GM12878 (cell line): ENCODE data around the gene WDHD1. TPM values are rescaled to one million over a fixed set of nuclear protein-coding genes. Genes with fewer than 3 reads are reported as not detected.

Experiments used
- ATAC-seq: fragments of 200-7000 bp; cut with Tn5 transposase; 3 replicates; pipeline ENCODE4 v1.9.1; 2020; ENCODE audit warnings: mild to moderate bottlenecking, moderate library complexity
- BruUV-seq: library from RNA; stranded (reverse); fragments of 400-500 nt; replicated peaks from 2 replicates; lab custom pipeline; 2021; lab: Mats Ljungman, UMichigan
- CTCF ChIA-PET: fragments of 300-600 bp; sonication (Branson Sonifier 250); formaldehyde crosslinking; extraction: SDS; loops from one replicate; lab custom pipeline; 2021; ENCODE audit warnings: inconsistent platforms; lab: Yijun Ruan, JAX
- POLR2A ChIA-PET: fragments of 350-600 bp; formaldehyde crosslinking; extraction: SDS; loops from one replicate; lab custom pipeline; 2021; ENCODE audit warnings: inconsistent platforms; lab: Charles Lee
- RAD21 ChIA-PET: fragments of 300-600 bp; sonication (Branson Sonifier 250); formaldehyde crosslinking; loops from one replicate; lab custom pipeline; 2023; ENCODE audit warnings: antibody characterized with exemption; ENCODE audit not compliant: unreplicated experiment; lab: Charles Lee
- SMC1A ChIA-PET: fragments of 300-600 bp; sonication (Branson Sonifier 250); formaldehyde crosslinking; loops from one replicate; lab custom pipeline; 2023; ENCODE audit not compliant: unreplicated experiment, uncharacterized antibody; lab: Charles Lee
- DNase-seq: peaks from one replicate; pipeline ENCODE4 v3.0.0-alpha.2; 2011; ENCODE audit warnings: low read depth, low spot score
- FAIRE-seq: peaks from 3 replicates; lab custom pipeline; 2011; peaks lifted over from hg19 to GRCh38; lab: Jason Lieb, UNC
- H2AFZ ChIP-seq: 2 replicates; pipeline ENCODE4 v1.6.0; 2011; ENCODE audit warnings: low read depth, low read length, control low read depth; ENCODE audit not compliant: control insufficient read depth
- H3K27ac ChIP-seq: 2 replicates; pipeline ENCODE4 v1.5.1; 2011; ENCODE audit warnings: control low read depth; ENCODE audit not compliant: control insufficient read depth, insufficient read depth
- H3K27me3 ChIP-seq, 2 experiments: replicated peaks in 1 of 2; 2 replicates each; pipeline versions ENCODE4 v1.6.0 to v1.6.1; 2011; ENCODE audit warnings: low read length in 1 of 2; ENCODE audit not compliant: control insufficient read depth in 2 of 2, insufficient read depth in 2 of 2
- H3K36me3 ChIP-seq, 2 experiments: 2 replicates each; pipeline ENCODE4 v1.5.1; 2011; ENCODE audit warnings: low read length in 1 of 2; ENCODE audit not compliant: control insufficient read depth in 2 of 2, insufficient read depth in 2 of 2
- H3K4me1 ChIP-seq: 2 replicates; pipeline ENCODE4 v1.6.1; 2011; ENCODE audit warnings: mild to moderate bottlenecking, low read length, moderate library complexity, mixed read lengths; ENCODE audit not compliant: control insufficient read depth, insufficient read depth
- H3K4me2 ChIP-seq: 2 replicates; pipeline ENCODE4 v1.6.0; 2011; ENCODE audit warnings: control low read depth; ENCODE audit not compliant: control insufficient read depth, insufficient read depth
- H3K4me3 ChIP-seq: fragments of 200-600 bp; sonication (generic); 2 replicates; pipeline ENCODE4 v1.5.1; 2016
- H3K79me2 ChIP-seq: 2 replicates; pipeline ENCODE4 v1.6.0; 2011; ENCODE audit warnings: low read length; ENCODE audit not compliant: control insufficient read depth, insufficient read depth
- H3K9ac ChIP-seq: 2 replicates; pipeline ENCODE4 v1.8.0; 2011; ENCODE audit warnings: low read length, control low read depth, mixed read lengths; ENCODE audit not compliant: control insufficient read depth, insufficient read depth
- H3K9me3 ChIP-seq: replicated peaks from 3 replicates; pipeline ENCODE4 v1.5.1; 2011; ENCODE audit warnings: mild to moderate bottlenecking, low read length; ENCODE audit not compliant: control insufficient read depth, insufficient read depth
- H4K20me1 ChIP-seq: 2 replicates; pipeline ENCODE4 v1.6.0; 2011; ENCODE audit not compliant: control insufficient read depth, insufficient read depth
- ASH2L ChIP-seq: fragments of 300-600, 200-600 bp; sonication (generic); IDR thresholded peaks from 2 replicates; pipeline ENCODE4 v1.6.1; 2017; ENCODE audit warnings: low read depth, mild to moderate bottlenecking, borderline replicate concordance
- CBX5 ChIP-seq: sonication (generic); IDR thresholded peaks from 2 replicates; pipeline ENCODE4 v1.6.1; 2016; ENCODE audit warnings: low read depth, moderate library complexity, mild to moderate bottlenecking, inconsistent platforms
- CREM ChIP-seq: IDR thresholded peaks from 2 replicates; pipeline ENCODE4 v1.6.1; 2014; ENCODE audit warnings: antibody characterized with exemption, low read depth
- ESRRA ChIP-seq: IDR thresholded peaks from 2 replicates; pipeline ENCODE4 v1.6.1; 2012; ENCODE audit warnings: mild to moderate bottlenecking, low read length, improper control_type of control experiment
- IKZF2 ChIP-seq, 2 experiments: fragments of 450-650 bp; IDR thresholded peaks; 2 replicates each; pipeline ENCODE4 v1.6.1; 2017; ENCODE audit warnings: mild to moderate bottlenecking in 2 of 2, moderate library complexity in 2 of 2
- LARP7 ChIP-seq: fragments of 450-650 bp; IDR thresholded peaks from 2 replicates; pipeline ENCODE4 v1.6.1; 2017; ENCODE audit warnings: mild to moderate bottlenecking
- MEF2A ChIP-seq: IDR thresholded peaks from 2 replicates; pipeline ENCODE4 v1.6.1; 2011; ENCODE audit warnings: low read depth, mild to moderate bottlenecking, low read length, moderate library complexity; ENCODE audit not compliant: insufficient read depth
- MEF2B ChIP-seq: fragments of 450-650 bp; IDR thresholded peaks from 2 replicates; pipeline ENCODE4 v1.6.1; 2018; ENCODE audit warnings: mild to moderate bottlenecking, moderate library complexity; ENCODE audit not compliant: partially characterized antibody, poor library complexity, severe bottlenecking
- MTA2 ChIP-seq: fragments of 450-650 bp; IDR thresholded peaks from 2 replicates; pipeline ENCODE4 v1.6.1; 2016; ENCODE audit warnings: low read depth, mild to moderate bottlenecking, moderate library complexity
- MYC ChIP-seq: IDR thresholded peaks from 2 replicates; pipeline ENCODE4 v1.6.1; 2011; ENCODE audit warnings: mild to moderate bottlenecking, low read length, moderate library complexity, inconsistent platforms; ENCODE audit not compliant: insufficient read depth, insufficient replicate concordance, insufficient read length, severe bottlenecking
- NBN ChIP-seq: fragments of 450-650 bp; IDR thresholded peaks from 2 replicates; pipeline ENCODE4 v1.6.1; 2016
- NFIC ChIP-seq: IDR thresholded peaks from 2 replicates; pipeline ENCODE4 v1.6.1; 2012; ENCODE audit warnings: low read depth, mild to moderate bottlenecking, inconsistent platforms, low read length, moderate library complexity
- NFXL1 ChIP-seq: fragments of 450-650 bp; IDR thresholded peaks from 2 replicates; pipeline ENCODE4 v1.6.1; 2017; ENCODE audit warnings: antibody characterized with exemption, mild to moderate bottlenecking, borderline replicate concordance
- POLR2A ChIP-seq: IDR thresholded peaks from 2 replicates; pipeline ENCODE4 v1.6.1; 2011; ENCODE audit warnings: low read depth, mild to moderate bottlenecking, low read length
- POLR2AphosphoS2 ChIP-seq: IDR thresholded peaks from 2 replicates; pipeline ENCODE4 v1.6.1; 2011; ENCODE audit warnings: low read depth, mild to moderate bottlenecking, low read length, improper control_type of control experiment, moderate library complexity
- SRF ChIP-seq, 2 experiments: IDR thresholded peaks; 2 replicates each; pipeline ENCODE4 v1.6.1; 2011; ENCODE audit warnings: low read depth in 2 of 2, low read length in 2 of 2, mild to moderate bottlenecking in 1 of 2, moderate library complexity in 1 of 2
- TBL1XR1 ChIP-seq: IDR thresholded peaks from 2 replicates; pipeline ENCODE4 v1.6.1; 2012; ENCODE audit warnings: low read depth, low read length, improper control_type of control experiment
- TCF3 ChIP-seq: IDR thresholded peaks from 2 replicates; pipeline ENCODE4 v1.6.1; 2012; ENCODE audit warnings: low read depth, mild to moderate bottlenecking, low read length, borderline replicate concordance; ENCODE audit not compliant: insufficient read depth
- WGBS: methylation state at CpG from one replicate; pipeline ENCODE4 v1.1.6; 2016; ENCODE audit warnings: low lambda C conversion rate; ENCODE audit not compliant: insufficient replicate concordance, insufficient coverage; ENCODE audit errors: missing lambda C conversion rate; 5-methylcytosine and 5-hydroxymethylcytosine counted together
- in situ Hi-C: fragments of 300-500 bp; cut with MboI; formaldehyde crosslinking; loops from 9 replicates; pipeline ENCODE4 v1.14.3; 2018; ENCODE audit warnings: mixed read lengths
- intact Hi-C: fragments of 100-400 bp; cut with micrococcal nuclease; formaldehyde crosslinking; loops from one replicate; pipeline ENCODE4 v1.14.2; 2022; ENCODE audit not compliant: unreplicated experiment
- polyA plus RNA-seq, 11 experiments: library from polyadenylated mRNA; depleted of rRNA in 4 of 11; unstranded in 6 of 11; stranded (reverse) in 5 of 11; fragments of >200 nt; fragmentation: Nextera tagmentation in 4 of 11; fragmentation: Illumina TruSeq in 1 of 11; extraction: Ambion mirVana in 4 of 11; extraction: Trizol in 1 of 11; gene quantifications; 1 replicate in 1 of 11; 2 replicates in 10 of 11; pipeline versions ENCODE4 v1.2.1 to v1.2.3, GENCODE V29; 2011 to 2016; ENCODE audit warnings: inconsistent platforms in 2 of 11, missing spikeins in 2 of 11, low read depth in 1 of 11
- total RNA-seq, 4 experiments: library from RNA; depleted of rRNA in 3 of 4; stranded (reverse); fragments of >200 nt in 3 of 4; fragmentation: Illumina TruSeq in 1 of 4; extraction: Trizol in 1 of 4; gene quantifications; 2 replicates each; pipeline versions ENCODE4 v1.2.1 to v1.2.3, GENCODE V29; 2013 to 2021
- TF ChIP-seq, protein P1 (sequence below): IDR thresholded peaks from 2 replicates; pipeline ENCODE4 v1.6.1; 2011; ENCODE audit warnings: borderline replicate concordance, low read depth, mild to moderate bottlenecking, moderate library complexity, mixed read lengths, low read length; ENCODE audit not compliant: insufficient read depth; ENCODE audit errors: extremely low read length
- TF ChIP-seq, protein P2 (sequence below): IDR thresholded peaks from 2 replicates; pipeline ENCODE4 v1.6.1; 2012; ENCODE audit warnings: low read length, inconsistent platforms
- TF ChIP-seq, protein P3 (sequence below): IDR thresholded peaks from 2 replicates; pipeline ENCODE4 v1.6.1; 2011; ENCODE audit warnings: low read depth, mild to moderate bottlenecking, low read length, moderate library complexity, borderline replicate concordance; ENCODE audit errors: extremely low read depth

The WDHD1 gene
- total and polyA plus RNA-seq, 10 of the 15 experiments (the other 5 are each of a cell fraction or from before 2014, with no cell fraction given), result 11.3 to 50.5 (median 32.6) TPM

DNA sequence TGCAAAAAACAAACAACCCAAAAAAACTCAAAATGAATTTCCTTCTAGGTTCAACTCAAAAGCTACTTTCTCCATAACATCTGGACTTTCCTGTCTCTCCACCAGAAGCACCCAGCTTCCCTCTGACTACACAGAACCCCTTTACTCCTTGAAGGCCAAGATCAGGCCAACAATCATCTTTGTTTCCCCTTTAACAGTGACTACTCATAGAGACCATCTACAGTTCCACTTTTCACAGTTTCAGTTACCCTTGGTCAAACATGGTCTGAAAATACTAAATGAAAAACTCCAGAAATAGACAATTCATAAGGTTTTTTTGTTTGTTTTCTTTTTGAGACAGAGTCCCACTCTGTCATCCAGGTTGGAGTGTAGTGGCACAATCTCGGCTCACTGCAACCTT lies 136.1 kb downstream of the WDHD1 start:
- Histone ChIP-seq H4K20me1 (no peaks in the 10 kb centered on the region), H3K36me3 (no peaks in the 10 kb centered on the region), H3K9ac (no peak overlapping the region), H3K4me1 (peaks cover 28% of the 10 kb centered on the region), H3K27me3 (no peaks in the 10 kb centered on the region), H3K27ac (peak overlapping the region; percentile 50), H3K4me3 (no peak overlapping the region; the same call in 1 of the 2 replicates), H3K4me2 (peak overlapping the region; percentile 56), H3K9me3 (no peaks in the 10 kb centered on the region), H3K79me2 (peaks cover 33% of the 10 kb centered on the region), H2AFZ (no peak overlapping the region; the same call in 1 of the 2 replicates)
- no TSS peak for BruUV-seq
- intact Hi-C loops (loop anchor here (1.0 to 5.0 kb wide), 3 partner anchors 8 to 323 kb away; partner anchors contain the start of gene SAMD4A), in situ Hi-C loops (no loop called here)
- ChIA-PET CTCF (interaction anchor here (0.6 to 3.9 kb wide), 6 partner anchors 9 to 270 kb away, joined by 3 to 36 read pairs (median 8); partner anchors contain the start of gene GCH1), RAD21 (interaction anchor here (1.0 to 1.3 kb wide), 2 partner anchors 9 to 154 kb away, joined by 3 to 7 read pairs; no protein-coding TSS in a partner anchor), POLR2A (interaction anchor here (0.9 to 1.7 kb wide), 2 partner anchors 9 kb away, joined by 3 to 9 read pairs; no protein-coding TSS in a partner anchor), SMC1A (interaction anchor here (0.8 to 4.0 kb wide), 3 partner anchors 9 to 270 kb away, joined by 3 to 35 read pairs (median 5); no protein-coding TSS in a partner anchor)
- ATAC-seq, result peak; percentile 92
- 5% methylated on average over 1 of the region's 1 CpG for WGBS
- peak; percentile 90 for FAIRE-seq
- peak; percentile 66 for DNase-seq
- TF ChIP-seq NFXL1, result no peak
- TF ChIP-seq ESRRA, result no peak
- TF ChIP-seq SRF (IDR thresholded peaks at IDR 0.05; ENCODE audit: low read depth in 2 of 2, low read length in 2 of 2), result no peak
- TF ChIP-seq POLR2AphosphoS2, result no peak
- no peak for TF ChIP-seq POLR2A
- 0 out of 2 replicates have a peak, but pooled peaks have one; percentile 30 for TF ChIP-seq CBX5
- TF ChIP-seq CREM, result no peak
- no peak for TF ChIP-seq TCF3
- no peak for TF ChIP-seq MYC
- TF ChIP-seq, protein P1, sequence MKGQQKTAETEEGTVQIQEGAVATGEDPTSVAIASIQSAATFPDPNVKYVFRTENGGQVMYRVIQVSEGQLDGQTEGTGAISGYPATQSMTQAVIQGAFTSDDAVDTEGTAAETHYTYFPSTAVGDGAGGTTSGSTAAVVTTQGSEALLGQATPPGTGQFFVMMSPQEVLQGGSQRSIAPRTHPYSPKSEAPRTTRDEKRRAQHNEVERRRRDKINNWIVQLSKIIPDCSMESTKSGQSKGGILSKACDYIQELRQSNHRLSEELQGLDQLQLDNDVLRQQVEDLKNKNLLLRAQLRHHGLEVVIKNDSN, result no peak
- peak; percentile 26 for TF ChIP-seq MEF2B
- TF ChIP-seq ASH2L, result no peak
- TF ChIP-seq, protein P2, sequence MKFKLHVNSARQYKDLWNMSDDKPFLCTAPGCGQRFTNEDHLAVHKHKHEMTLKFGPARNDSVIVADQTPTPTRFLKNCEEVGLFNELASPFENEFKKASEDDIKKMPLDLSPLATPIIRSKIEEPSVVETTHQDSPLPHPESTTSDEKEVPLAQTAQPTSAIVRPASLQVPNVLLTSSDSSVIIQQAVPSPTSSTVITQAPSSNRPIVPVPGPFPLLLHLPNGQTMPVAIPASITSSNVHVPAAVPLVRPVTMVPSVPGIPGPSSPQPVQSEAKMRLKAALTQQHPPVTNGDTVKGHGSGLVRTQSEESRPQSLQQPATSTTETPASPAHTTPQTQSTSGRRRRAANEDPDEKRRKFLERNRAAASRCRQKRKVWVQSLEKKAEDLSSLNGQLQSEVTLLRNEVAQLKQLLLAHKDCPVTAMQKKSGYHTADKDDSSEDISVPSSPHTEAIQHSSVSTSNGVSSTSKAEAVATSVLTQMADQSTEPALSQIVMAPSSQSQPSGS, result no peak
- TF ChIP-seq MEF2A, result peak; percentile 68; the same call in 1 of the 2 replicates
- TF ChIP-seq LARP7, result no peak
- TF ChIP-seq NBN, result no peak
- peak; percentile 74 for TF ChIP-seq NFIC
- TF ChIP-seq MTA2, result no peak
- peak; percentile 20 to 40; a peak in 1 of 4 replicates for TF ChIP-seq IKZF2 (IDR thresholded peaks at IDR 0.05)
- TF ChIP-seq, protein P3, sequence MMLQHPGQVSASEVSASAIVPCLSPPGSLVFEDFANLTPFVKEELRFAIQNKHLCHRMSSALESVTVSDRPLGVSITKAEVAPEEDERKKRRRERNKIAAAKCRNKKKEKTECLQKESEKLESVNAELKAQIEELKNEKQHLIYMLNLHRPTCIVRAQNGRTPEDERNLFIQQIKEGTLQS, result no peak
- TF ChIP-seq TBL1XR1, result peak; percentile 16; the same call in 1 of the 2 replicates
